SK-N-MC (cell line): ENCODE results near the gene PNO1.

Experiments
- EZH2 ChIP-seq: fragments of 200-600 bp; sonication (generic); IDR thresholded peaks from one replicate; pipeline ENCODE4 v1.6.1; 2017; ENCODE audit warnings: antibody characterized with exemption
- POLR2AphosphoS5 ChIP-seq: IDR thresholded peaks from 2 replicates; pipeline ENCODE4 v1.6.1; 2012; ENCODE audit warnings: mild to moderate bottlenecking, low read depth, low read length, borderline replicate concordance

DNA sequence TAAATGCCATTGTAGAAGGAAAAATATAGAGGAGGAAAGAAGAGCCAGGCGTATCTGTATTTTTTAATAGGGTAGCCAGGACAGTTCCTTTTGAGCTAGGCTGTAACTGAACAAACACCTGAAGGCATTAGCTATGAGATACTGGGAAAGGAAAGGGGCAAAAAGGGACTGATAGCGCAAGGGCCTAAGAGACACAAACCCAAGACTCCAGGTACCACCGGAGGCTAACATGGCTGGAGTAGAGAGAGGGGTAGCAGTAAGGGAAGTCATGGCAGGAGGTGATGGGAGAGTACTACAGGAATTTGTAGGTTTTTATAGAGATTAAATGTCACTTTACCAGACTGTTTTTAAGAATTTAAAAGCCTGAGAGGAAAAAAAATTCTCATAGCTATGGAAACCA is 20.7 kb downstream of the PNO1 start:
- TF ChIP-seq POLR2AphosphoS5, result no peak
- no peak for TF ChIP-seq EZH2
